Non-pigmented ciliary epithelial cell (primary cell): Measurements from ENCODE around the gene DAPK3.
"Not testable (repeated sequence)": the region's sequence is repeated elsewhere in the genome, so short reads cannot be mapped to it uniquely, and the experiment has no call there.

Source experiments
- DNase-seq: peaks from one replicate; pipeline ENCODE4 v3.0.0-alpha.2; 2010; ENCODE audit warnings: low read depth

DAPK3 gene

GRCh38 chr19:3978145-3978544 is 7.2 kb upstream of the DAPK3 start:
- no peak for DNase-seq

- no peak for DNase-seq
These were observed 6.6 kb upstream of the DAPK3 start for GRCh38 chr19:3977242-3978143.

DNA sequence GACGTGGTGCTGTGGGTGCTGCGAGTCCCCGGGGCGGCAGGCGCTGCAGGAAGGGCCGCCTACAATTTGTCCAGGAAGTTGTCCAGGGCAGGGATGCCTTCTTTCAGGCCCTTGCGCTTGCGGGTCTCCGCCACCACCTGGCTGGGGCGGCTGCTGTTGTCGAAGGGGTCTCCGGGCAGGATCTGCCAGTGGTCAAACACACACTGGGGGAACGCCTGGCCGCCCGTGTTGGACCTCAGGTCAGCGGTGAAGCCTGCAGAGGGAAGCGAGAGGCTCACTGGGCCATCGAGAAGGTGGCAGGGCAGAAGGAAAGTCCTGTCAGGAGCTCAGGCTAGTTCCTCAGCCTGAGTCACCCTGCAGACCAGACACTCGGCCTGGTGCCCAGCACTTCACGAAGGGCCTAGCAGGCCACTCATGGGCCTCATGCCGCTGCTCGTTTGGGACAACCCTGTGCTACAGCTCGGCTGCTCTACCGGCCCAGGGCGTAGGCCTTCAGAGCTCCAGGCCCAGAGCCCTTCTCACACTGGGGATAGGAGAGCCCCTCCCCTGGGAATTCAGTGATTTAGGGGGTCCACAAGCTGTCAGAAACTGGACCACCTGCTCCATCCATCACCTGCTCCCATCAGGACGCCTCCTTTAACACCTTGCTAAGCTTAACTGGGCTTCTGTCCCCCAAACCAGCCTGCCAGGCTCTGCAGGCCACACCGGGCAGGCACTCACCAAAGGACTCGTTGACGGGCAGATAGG is 5.8 kb upstream of the DAPK3 start:
- DNase-seq: no peak

DNA sequence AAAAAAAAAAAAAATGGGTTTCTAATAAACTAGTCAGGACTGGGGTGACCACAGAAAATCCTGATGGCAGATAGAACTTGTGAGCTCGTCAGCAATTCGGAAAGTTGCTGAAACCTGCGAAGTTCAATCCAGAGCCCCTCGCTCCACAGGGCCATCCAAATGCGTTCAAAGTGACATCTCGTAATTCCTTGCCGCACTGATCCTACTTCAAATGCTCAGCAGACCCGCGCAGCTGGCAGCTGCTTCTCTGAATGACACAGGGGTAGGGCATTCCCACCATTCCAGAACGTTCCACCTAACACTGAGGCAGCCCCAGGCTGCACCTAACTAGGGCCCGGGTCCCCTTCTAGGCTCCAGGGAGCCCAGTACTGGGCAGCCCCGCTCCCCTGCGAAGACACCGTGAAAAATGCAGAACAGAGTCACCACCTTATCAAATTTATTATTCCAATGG is 4.8 kb upstream of the DAPK3 start:
- no peak for DNase-seq

DNA sequence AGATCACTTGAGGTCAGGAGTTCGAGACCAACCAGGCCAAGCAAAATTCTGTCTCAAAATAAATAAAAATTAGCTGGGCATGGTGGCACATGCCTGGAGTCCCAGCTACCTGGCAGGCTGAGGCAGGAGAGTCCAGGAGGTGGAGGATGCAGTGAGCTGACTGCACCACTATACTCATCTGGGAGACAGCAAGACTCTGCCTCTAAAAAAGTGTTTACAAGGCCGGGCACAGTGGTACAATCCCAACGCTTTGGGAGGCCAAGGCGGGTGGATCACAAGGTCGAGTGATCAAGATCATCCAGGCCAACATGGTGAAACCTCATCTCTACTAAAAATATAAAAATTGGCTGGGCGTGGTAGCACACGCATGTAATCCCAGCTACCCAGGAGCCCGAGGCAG is 4.2 kb upstream of the DAPK3 start:
- no peak for DNase-seq

DNA sequence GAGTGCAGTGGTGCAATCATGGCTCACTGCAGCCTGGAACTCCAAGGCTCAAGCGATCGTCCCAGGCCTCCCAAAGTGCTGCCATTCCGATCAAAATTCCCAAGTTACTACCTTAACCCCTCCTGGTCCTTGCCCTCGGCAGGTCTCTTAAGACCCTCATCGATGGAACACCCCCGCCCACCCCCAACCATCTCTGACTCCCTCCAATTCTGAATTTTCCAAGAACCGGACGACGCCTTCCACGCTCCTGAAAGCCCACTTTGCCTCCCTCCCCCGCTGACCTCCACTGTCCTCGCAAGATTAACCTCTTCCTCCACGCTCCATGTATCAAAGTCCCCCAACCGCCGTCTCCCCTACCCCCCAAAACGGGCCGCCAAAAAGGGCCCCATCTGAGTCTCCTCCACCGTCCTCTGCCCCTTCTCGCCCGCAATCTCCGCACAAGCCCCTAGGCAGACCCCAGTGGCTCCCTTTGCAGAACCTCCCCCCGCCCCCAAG is 539 bp downstream of the DAPK3 start:
- no peak for DNase-seq

- DNase-seq: no peak
These were observed 1.2 kb downstream of the DAPK3 start for GRCh38 chr19:3969435-3970312.

- DNase-seq: peak; percentile 99
These were observed 2.1 kb downstream of the DAPK3 start for GRCh38 chr19:3968556-3969434.

- not testable (repeated sequence) for DNase-seq
These were observed 2.9 kb downstream of the DAPK3 start for GRCh38 chr19:3967983-3968382.

DNA sequence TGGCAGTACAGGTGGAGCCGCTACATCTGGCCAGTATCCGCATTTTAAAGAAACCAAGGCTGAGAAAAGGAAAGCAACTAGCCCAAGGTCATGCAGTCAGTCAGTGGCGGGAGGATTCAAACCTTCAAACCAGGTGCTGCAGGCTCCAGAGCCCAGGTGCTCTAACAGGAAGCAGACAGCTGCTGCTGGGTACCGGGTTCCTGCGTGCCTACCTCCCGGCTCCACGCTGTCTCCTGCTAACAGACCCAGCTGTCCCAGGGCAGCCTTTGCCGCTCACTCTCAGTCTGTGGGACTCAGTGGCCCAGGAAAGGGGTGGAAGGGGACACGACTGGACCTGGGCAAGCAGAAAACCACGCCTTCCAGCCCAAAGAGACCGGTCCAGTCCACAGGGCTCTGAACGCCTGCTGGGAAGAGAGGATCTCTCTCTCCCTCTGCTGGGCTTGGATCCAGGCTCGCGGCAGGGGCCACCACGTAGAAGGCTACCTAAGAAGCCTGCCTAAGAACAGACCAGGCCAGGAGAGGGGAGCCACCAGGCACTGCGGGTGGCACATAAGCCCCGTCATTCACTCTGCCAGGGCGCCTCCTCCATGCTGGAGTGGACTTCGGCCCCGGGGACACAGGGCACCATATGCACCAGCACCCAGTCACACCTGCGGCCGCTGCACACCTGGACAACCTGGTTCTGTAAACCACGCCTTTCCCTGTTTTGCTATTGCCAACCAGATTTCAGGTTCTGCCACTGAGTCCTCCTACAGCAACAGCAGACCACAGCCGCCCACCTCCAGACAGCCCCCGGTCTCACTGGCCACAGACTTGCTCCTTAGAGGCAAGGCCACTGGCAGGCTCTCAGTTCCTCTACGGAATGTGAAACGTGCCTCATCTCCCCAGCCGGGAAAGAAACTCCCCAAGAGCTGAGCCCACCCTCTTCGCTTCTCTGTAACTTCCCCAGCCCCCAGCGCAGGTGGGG is 4.6 kb downstream of the DAPK3 start:
- no peak for DNase-seq

DNA sequence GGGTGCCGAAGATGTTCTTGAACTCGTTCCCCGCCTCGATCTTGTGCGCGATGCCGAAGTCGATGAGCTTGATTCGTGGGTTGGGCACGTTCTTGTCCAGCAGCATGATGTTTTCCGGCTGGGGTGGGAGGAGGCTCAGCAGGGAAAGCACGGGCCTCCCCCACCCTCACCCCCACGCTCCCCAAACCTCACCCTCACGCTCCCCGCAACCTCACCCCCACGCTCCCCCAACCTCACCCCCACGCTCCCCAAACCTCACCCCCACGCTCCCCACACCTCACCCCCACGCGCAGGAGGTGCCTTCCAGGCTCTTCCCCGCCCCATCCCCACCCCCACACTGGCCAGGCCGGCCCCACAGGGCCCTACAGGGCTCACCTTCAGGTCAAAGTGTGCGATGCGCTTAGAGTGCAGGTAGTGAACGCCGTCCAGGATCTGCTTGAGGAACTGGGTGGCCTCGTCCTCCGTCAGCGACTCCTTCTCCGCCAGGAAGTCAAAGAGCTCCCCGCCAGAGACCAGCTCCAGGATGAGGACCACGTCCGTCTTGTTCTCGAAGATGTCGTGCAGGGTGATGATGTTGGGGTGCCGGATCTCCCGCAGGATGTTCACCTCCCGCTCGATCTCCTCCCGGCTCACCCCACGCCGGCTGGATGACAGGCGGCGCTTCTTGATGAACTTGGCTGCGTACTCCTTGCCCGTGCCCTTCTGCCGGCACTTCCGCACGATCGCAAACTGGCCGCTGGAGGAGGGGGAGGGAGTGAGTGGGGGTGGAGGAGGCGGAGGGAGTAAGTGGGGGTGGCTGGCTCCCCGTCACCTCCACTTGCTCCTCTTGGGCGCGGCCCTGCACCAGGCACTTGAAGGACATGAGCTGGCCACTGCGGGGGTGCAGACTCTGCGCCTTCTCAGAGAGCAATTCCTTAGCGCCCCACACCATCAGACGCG is 6.4 kb downstream of the DAPK3 start:
- DNase-seq: no peak

DNA sequence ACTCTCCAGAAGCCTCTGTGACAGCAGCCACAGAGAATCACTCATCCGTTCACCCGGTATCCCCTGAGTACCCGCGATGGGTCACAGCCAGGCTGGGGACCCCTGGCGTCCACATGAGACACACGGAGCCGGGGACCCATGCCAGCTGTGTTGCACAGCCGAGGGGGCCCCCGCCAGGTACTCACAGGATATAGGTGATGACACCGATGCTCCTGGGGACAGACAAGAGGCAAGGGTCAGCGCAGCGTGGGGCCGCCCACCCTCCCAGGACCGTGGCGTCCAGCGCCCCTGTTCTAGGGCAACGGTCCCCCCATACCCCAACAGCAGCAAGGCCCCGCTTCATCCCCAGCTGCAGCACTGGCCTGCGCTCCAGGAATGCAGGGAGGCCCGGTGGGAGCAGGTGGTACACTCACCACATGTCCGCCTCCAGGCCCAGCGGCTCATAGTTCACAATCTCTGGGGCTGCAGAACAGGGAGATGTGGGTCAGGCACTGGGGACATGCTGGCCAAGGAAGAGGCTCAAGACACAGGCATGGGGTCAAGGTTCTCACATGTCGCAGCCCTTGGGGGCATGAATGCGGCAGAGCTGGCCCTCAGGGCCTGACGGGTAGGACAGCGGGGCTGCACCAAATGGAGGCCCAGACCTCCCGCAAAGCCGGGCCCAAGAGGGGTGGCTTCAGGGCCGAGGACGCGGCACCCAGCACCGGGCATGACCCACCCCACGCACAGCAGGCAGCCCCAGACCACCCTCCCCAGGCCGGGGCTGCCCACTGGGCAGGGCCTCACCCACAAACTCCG is 7.2 kb downstream of the DAPK3 start:
- DNase-seq: no peak

DNA sequence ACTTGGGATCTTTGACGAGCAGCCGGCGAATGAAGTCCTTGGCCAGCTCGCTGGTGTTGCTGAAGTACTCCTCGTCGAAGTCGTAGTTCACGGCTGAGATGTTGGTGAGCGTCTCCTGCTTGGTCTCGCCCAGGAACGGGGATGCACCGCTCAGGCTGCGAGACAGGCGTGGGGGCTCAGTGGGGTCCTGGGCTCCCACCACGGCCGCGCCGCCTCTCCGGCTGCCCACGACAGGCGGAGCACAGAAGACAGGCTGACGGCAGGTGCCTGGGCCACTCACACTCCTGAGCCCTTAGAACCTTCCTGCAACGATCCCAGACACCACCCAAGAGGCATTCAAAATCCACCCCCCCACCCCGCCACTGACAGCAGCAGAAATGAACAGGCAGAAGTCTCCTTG is 9.9 kb downstream of the DAPK3 start:
- DNase-seq: no peak

DNA sequence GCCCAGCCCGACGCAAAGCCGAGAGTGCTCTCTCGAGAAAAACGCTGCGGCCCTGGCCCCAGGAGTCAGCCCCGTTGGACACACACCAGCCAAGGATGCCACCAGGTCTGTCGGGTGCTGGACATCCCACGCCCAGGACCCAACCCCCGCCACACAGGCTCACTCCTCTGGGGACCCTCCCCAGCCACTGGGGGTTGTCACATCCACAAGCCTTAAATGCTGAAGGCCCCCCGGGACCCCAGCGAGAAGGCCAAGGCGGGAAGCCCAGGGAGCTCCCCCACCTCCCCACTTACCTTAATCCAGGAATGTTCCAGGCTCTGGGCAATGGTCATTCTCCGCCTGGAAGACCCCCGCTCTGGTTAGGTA is 11.2 kb downstream of the DAPK3 start:
- no peak for DNase-seq

GRCh38 chr19:3958836-3959765 is 11.8 kb downstream of the DAPK3 start:
- no peak for DNase-seq

DNA sequence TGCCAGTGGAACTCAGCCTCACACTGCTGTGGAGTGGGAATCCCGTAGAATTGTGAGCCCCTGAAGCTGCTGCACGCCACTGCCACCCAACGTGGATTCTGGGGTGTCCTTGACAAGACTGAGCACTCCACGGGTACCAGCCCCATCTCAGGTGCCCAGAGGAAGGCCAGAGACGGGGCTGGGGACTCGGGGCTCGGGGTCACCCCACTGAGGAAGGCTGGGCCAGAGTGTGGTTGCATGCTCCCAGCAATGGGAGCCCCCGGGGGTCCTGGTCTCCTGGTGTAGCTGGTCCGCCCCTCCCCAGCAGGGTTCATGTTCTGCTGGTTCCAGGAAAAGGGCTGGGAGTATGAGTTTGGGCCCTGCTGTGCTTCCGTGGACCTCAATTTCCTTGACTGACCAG is 15.2 kb downstream of the DAPK3 start:
- no peak for DNase-seq

DNA sequence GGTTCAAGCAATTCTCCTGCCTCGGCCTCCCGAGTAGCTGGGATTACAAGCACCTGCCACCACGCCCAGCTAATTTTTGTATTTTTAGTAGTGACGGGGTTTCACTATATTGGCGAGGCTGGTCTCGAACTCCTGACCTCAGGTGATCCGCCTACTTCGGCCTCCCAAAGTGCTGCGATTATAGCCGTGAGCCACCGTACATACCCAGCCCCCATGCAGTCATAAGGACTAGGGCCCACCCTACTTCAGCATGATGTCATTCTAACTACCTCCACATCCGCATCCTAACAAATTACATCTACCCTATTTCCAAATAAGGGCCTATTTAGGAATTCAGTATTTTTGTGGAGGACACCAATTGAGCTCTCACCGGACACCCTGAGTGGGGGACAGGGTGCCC is 15.6 kb downstream of the DAPK3 start:
- not testable (repeated sequence) for DNase-seq
